IMR-90 (cell line): Measurements from ENCODE around the gene GABRB2.

ENCODE experiments used
- BHLHE40 ChIP-seq: fragments of 150-350 bp; IDR thresholded peaks from 2 replicates; pipeline ENCODE4 v1.6.1; 2016; ENCODE audit warnings: mild to moderate bottlenecking, low read depth, low read length
- CTCF ChIP-seq: conservative IDR thresholded peaks from 2 replicates; pipeline ENCODE4 v1.5.1; 2012; ENCODE audit warnings: mild to moderate bottlenecking, low read depth, low read length, improper control_type of control experiment
- MAFK ChIP-seq: IDR thresholded peaks from 2 replicates; pipeline ENCODE4 v1.6.1; 2012; ENCODE audit warnings: low read depth, low read length, improper control_type of control experiment
- NFE2L2 ChIP-seq: fragments of 150-350 bp; IDR thresholded peaks from 2 replicates; pipeline ENCODE4 v1.6.1; 2016; ENCODE audit warnings: low read depth, mild to moderate bottlenecking, low read length
- POLR2A ChIP-seq: IDR thresholded peaks from 2 replicates; pipeline ENCODE4 v1.6.1; 2012; ENCODE audit warnings: mild to moderate bottlenecking, low read depth, low read length
- RAD21 ChIP-seq: IDR thresholded peaks from 2 replicates; pipeline ENCODE4 v1.6.1; 2012; ENCODE audit warnings: low read length, improper control_type of control experiment
- RCOR1 ChIP-seq: IDR thresholded peaks from 2 replicates; pipeline ENCODE4 v1.6.1; 2012; ENCODE audit warnings: mild to moderate bottlenecking, low read length, improper control_type of control experiment; ENCODE audit not compliant: insufficient replicate concordance

- TF ChIP-seq BHLHE40: no peak
- TF ChIP-seq CTCF: no peak
- TF ChIP-seq POLR2A: no peak
- TF ChIP-seq RCOR1: no peak
- no peak for TF ChIP-seq MAFK
- TF ChIP-seq NFE2L2: no peak
- TF ChIP-seq RAD21: no peak
These were observed 262.1 kb downstream of the GABRB2 start for GRCh38 chr5:161284445-161284844.
